Effector CD8-positive, alpha-beta T cell (primary cell): ENCODE measurements around the gene TRIM44.
A peak's percentile ranks its signal among the peaks of the same experiment; 100 is the strongest.
"Not testable (repeated sequence)": the region's sequence is repeated elsewhere in the genome, so short reads cannot be mapped to it uniquely, and the experiment has no call there.

ENCODE experiments used
- DNase-seq: peaks from one replicate; lab custom pipeline; 2025; lab: John Stamatoyannopoulos, UW

TRIM44 gene

GRCh38 chr11:35633827-35634423, 28.6 kb upstream of the TRIM44 start:
- DNase-seq: no peak

- no peak for DNase-seq
Measured at GRCh38 chr11:35635933-35636332, 26.6 kb upstream of the TRIM44 start.

GRCh38 chr11:35639591-35640179, 22.9 kb upstream of the TRIM44 start:
- DNase-seq: no peak

DNA sequence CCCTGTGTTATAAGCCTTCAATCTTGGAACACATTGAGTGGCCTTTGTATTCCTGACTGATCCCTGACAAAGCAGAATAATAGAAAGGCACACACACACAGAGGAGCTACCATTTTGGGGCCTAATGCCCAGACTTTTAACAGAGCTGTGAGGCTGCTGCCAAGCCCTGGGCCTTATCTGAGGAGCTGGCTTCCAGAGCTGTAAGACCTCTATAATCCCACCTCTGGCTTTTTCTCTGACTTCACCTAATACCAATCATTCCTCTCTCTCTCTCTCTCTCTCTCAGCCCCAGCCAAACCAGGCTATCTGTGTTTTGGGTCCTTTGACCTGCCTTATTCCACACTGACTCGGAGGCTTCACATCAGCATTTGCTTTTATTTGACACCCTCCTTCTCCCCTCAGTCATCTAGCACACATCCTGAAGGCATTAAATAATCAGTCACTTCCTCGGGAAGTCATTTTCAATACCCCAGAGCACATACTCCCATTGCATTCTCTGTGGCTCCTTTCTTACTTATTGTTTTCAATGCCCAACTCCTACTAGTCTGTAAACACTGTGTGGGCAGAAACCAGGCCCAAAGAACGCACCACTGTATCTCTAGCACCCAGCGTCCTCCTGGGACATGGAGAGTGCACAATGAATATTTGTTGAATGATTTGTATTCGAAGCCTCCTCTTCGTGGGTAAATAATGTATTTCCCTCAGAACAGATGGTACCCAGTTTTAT, 21.2 kb upstream of the TRIM44 start:
- DNase-seq: no peak

- no peak for DNase-seq
Measured at GRCh38 chr11:35641964-35642363, 20.6 kb upstream of the TRIM44 start.

GRCh38 chr11:35647421-35648093, 15.0 kb upstream of the TRIM44 start:
- DNase-seq: no peak

DNA sequence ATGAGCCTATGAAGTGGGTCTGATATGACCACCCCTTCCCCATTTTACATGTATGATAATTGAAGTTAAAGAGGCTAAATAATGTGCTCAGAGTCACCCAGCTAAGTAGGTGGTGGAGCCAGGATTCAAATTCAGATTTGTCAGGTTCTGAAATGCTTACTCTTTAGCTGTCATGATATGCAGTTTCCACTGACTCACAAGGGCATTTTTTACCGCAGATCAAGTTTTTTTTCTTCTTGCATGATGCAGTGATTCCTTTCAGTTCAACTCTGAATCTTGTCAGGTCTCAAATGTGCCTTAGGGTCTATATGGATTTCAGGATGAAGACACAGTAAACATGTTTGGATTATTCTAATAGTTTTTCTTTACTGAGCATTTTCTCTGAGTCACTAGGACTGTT, 12.6 kb upstream of the TRIM44 start:
- DNase-seq: no peak

DNA sequence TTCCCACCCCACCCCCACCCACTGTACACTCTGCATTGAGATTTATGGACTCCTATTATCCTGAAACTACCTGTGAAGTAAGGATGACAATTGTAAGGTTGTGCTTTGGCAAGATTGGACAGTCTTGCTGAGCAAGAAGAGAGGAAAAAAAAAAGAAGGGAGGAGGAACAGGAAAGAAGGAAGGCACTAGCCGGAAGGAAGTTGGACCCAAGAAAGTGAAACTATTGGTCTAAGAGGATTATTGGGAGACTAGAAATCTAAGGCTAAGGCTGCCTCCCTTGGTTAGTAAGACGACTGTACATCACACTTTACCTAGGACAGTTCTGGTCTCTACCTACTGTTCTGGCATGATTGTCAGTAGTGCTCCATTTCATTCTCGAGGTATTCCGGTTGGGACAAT, 12.1 kb upstream of the TRIM44 start:
- no peak for DNase-seq

DNA sequence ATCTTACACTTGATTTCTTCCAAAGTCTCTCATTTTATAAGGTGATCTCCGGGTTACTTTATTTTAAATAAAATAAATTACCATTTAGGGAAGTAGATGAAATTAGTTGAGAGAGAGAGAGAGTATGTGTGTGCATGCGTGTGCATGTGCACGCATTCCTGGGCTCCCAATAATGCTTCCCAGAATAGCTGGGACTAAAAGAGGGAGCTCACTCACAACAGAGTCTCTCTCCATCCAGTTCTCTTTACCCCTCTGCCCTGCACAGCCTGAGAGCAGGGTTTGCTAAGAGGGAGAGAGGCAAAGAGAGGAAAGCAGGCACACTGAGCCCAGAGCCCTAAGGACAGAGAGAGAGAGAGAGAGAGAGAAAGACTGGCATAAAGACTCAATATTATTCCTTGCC, 11.3 kb upstream of the TRIM44 start:
- no peak for DNase-seq

GRCh38 chr11:35652786-35653185, 9.8 kb upstream of the TRIM44 start:
- not testable (repeated sequence) for DNase-seq

- DNase-seq: no peak
Measured at GRCh38 chr11:35654711-35655110, 7.9 kb upstream of the TRIM44 start.

- no peak for DNase-seq
Measured at GRCh38 chr11:35655254-35655653, 7.3 kb upstream of the TRIM44 start.

- DNase-seq: no peak
Measured at GRCh38 chr11:35655856-35656255, 6.7 kb upstream of the TRIM44 start.

GRCh38 chr11:35658020-35658948, 4.3 kb upstream of the TRIM44 start:
- DNase-seq: no peak

GRCh38 chr11:35661534-35661933, 1.0 kb upstream of the TRIM44 start:
- DNase-seq: no peak

GRCh38 chr11:35662061-35662648, 420 bp upstream of the TRIM44 start:
- DNase-seq: peak; percentile 29

DNA sequence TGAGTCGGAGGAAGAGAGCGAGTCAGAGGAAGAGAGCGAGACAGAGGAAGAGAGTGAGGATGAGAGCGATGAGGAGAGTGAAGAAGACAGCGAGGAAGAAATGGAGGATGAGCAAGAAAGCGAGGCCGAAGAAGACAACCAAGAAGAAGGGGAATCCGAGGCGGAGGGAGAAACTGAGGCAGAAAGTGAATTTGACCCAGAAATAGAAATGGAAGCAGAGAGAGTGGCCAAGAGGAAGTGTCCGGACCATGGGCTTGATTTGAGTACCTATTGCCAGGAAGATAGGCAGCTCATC, 780 bp downstream of the TRIM44 start:
- no peak for DNase-seq

GRCh38 chr11:35664977-35665441, 2.4 kb downstream of the TRIM44 start:
- no peak for DNase-seq

GRCh38 chr11:35667257-35667656, 4.7 kb downstream of the TRIM44 start:
- no peak for DNase-seq

DNA sequence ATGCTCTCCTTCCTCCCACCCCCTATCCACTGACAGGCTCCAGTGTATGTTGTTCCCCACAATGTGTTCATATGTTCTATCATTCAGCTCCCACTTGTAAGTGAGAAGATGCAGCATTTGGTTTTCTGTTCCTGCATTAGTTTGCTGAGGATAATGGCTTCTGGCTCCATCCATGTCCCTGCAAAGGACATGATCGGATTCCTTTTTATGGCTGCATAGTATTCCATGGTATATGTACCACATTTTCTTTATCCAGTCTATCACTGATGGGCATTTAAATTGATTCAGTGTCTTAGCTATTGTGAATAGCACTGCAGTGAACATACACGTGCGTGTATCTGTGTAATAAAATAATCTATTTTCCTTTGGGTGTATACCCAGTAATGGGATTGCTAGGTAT, 5.8 kb downstream of the TRIM44 start:
- not testable (repeated sequence) for DNase-seq

DNA sequence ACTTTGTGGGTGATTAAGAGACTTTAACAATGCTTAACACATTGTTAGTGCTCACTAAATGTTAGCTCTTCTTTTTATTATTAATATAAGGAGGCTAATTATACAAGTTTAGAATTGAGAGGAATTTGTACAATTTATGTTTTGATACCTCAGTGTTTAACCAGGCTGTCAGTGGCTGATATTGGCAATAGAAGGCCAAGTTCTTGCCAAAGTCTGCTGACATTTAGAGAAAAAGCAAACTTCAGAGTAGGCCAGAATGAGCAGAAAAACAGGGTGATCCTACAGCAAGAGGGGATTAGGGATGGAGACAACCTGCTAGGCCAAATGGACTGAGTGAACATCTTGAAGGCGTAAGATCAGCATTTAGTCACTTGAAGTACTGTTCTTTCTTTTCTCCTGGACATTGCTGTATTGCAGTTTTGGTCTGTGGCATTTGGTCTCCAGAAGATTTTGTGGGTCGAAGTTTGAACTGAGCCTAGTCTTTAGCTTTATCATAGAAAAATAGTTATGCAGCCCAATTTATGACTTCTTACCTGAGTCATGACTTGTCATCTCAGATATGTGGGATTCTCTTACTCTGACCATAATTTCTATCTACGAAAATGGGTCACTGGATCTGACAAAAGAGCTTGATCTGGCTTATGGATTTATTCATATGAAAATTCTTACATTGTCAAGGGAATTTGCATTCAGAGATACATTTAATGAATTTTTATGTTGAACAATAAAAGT, 9.0 kb downstream of the TRIM44 start:
- DNase-seq: no peak
